Heart left ventricle (tissue), 16 donors: ENCODE data around the gene CRADD. TPM values are rescaled to one million over a fixed set of nuclear protein-coding genes. Genes with fewer than 3 reads are reported as not detected.

Experiments
- ATAC-seq, 4 donors: fragments of 200-7000 bp; cut with Tn5 transposase; one replicate each; pipeline ENCODE4 v1.9.1; 2020 to 2022; ENCODE audit warnings: moderate library complexity in 4 of 4, mild to moderate bottlenecking in 3 of 4, moderate number of reproducible peaks in 1 of 4
- DNase-seq, 5 donors: peaks; one replicate each; pipeline ENCODE4 v3.0.0-alpha.2; 2020
- H3K27ac ChIP-seq, 12 donors: fragments of 200-600 bp; sonication (generic) in 4 of 12; one replicate each; pipeline versions ENCODE4 v1.5.0 to v1.8.0; 2016 to 2022; ENCODE audit warnings: mild to moderate bottlenecking in 2 of 12
- H3K27me3 ChIP-seq, 9 donors: fragments of 200-600 bp; sonication (generic) in 2 of 9; one replicate each; pipeline versions ENCODE4 v1.5.1 to v1.8.0; 2016 to 2022; ENCODE audit warnings: mild to moderate bottlenecking in 3 of 9
- H3K36me3 ChIP-seq, 9 donors: fragments of 200-600 bp; sonication (generic) in 2 of 9; one replicate each; pipeline versions ENCODE4 v1.5.0 to v1.8.0; 2018 to 2022; ENCODE audit warnings: mild to moderate bottlenecking in 2 of 9
- H3K4me1 ChIP-seq, 12 donors: fragments of 200-600 bp; sonication (generic) in 4 of 12; one replicate each; pipeline versions ENCODE4 v1.5.0 to v1.8.0; 2016 to 2022; ENCODE audit warnings: mild to moderate bottlenecking in 3 of 12
- H3K4me3 ChIP-seq, 12 donors: fragments of 200-600 bp; sonication (generic) in 4 of 12; one replicate each; pipeline versions ENCODE4 v1.5.0 to v1.8.0; 2017 to 2022; ENCODE audit warnings: mild to moderate bottlenecking in 9 of 12, moderate library complexity in 4 of 12
- H3K9me3 ChIP-seq, 12 donors: fragments of 200-600 bp; sonication (generic) in 4 of 12; one replicate each; pipeline versions ENCODE4 v1.5.0 to v1.8.0; 2016 to 2022; ENCODE audit warnings: mild to moderate bottlenecking in 1 of 12
- CTCF ChIP-seq, 12 donors: fragments of 200-600 bp; sonication (generic) in 4 of 12; IDR thresholded peaks; one replicate each; pipeline versions ENCODE4 v1.5.0 to v1.8.0; 2018 to 2022; ENCODE audit warnings: antibody characterized with exemption in 12 of 12, mild to moderate bottlenecking in 5 of 12
- POLR2A ChIP-seq, 2 donors: fragments of 450-650 bp; IDR thresholded peaks; one replicate each; pipeline ENCODE4 v1.6.1; 2017; ENCODE audit warnings: antibody characterized with exemption in 2 of 2, mild to moderate bottlenecking in 2 of 2, moderate library complexity in 2 of 2
- WGBS, 4 donors: extraction: QIAGEN DNeasy Blood & Tissue Kit in 2 of 4; methylation state at CpG; one replicate each; pipeline versions ENCODE4 v1.1.5 to v1.1.7; 2013 to 2018; 5-methylcytosine and 5-hydroxymethylcytosine counted together
- intact Hi-C, 10 donors: fragments of 100-400 bp; cut with DNase I; formaldehyde crosslinking; loops; one replicate each; pipeline versions ENCODE4 v1.11.1 to v1.14.2; 2022
- polyA plus RNA-seq, 2 donors: library from polyadenylated mRNA; stranded (reverse); fragments of 200-250 nt; gene quantifications; one replicate each; pipeline ENCODE4 v1.2.3, GENCODE V29; 2013
- total RNA-seq, 9 donors: library from RNA; depleted of rRNA in 2 of 9; stranded (reverse); fragments of >200 nt in 2 of 9; fragmentation: NEBNext Ultra II Directional in 3 of 9; extraction: Animal tissue kit (Norgen Biotek cat#: 25700) in 3 of 9; gene quantifications; one replicate each; pipeline versions ENCODE4 v1.1.0 to v1.2.4, GENCODE V29; 2016 to 2023
- donor health status: ischemic (EF 13 %, LVEDD 7.1; RV severe dilation, severe dysfunction).
- donor health status: healthy with polysubstance abuse.
- donor health status: DM: no; HTN: yes; CAD: no.
- donor health status: DM: no; HTN: no; CAD: no.
- donor health status: ischemic (EF 25% LVEDD 6.9; RV normal size, moderate dysfunction).
- donor health status: ischemic (EF 25% LVEDD 5.7; RV mildly dilated, moderate dysfunction).
- donor health status: healthy.
- donor health status: DM: yes; HTN: yes; CAD: no.
- donor health status: ischemic (EF 35%, LVEDD 5.7; RV mildly dilated, moderate dysfunction).
- donor health status: nonischemic (EF 11% LVEDD 7.7; RV severe dilation, severe dysfunction).
- donor health status: DM: yes; HTN: yes; CAD: no.
- donor health status: PGD.
- donor health status: ischemic (EF 29% LVEDD 5.4; RV normal size, mild dysfunction).
- donor health status: nonischemic (EF 23%, LVEDD 6.1; RV moderate dilation, normal function).

The CRADD gene
- total and polyA plus RNA-seq, 11 donors = 11.0 to 100 (median 44.5) TPM

DNA sequence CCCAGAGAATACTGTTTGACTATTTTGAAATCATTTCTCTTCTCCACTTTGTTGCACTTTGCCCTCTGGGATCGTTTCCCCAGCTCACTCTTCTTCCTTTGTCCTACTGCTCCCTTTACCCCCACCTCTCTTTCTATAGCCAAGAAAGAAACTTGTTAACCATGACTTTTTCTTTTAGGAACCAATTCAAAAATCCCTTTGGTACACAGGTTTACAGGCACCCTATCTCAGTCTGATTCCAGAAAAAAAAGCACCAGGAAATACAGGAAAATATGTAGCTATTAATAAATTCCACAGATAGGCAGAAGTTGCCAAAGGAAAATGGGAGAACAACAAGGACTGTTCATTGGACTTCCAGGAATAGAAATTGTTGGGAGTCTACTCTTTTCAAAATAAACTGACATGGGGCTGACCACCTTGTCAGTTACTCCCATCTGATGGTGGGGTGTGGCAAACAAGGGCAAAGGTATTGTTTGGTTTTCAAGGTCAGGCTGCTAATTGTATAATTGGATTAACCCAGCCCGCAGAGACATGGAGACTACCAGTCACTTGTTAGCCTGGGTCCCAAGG lies 82.4 kb downstream of the CRADD start:
- H3K27ac ChIP-seq = peak overlapping the region in 8 of 12 donors; percentile 5 to 46 (median 20)
- H3K9me3 ChIP-seq = no peaks in the 10 kb centered on the region
- 39 to 58% (median 47%) methylated on average over 2 of the region's 2 CpGs for WGBS, 4 donors
- H3K27me3 ChIP-seq = no peaks in the 10 kb centered on the region
- intact Hi-C loops = loop anchor here in 9 of 10 donors (5.0 to 10.0 kb wide), 6 partner anchors 135 to 345 kb away; partner anchors contain the start of gene SOCS2 (in 1 of the 9)
- H3K36me3 ChIP-seq = no peaks in the 10 kb centered on the region
- no peak for DNase-seq
- ATAC-seq = peak in 1 of 4 donors; percentile 11
- TF ChIP-seq CTCF (IDR thresholded peaks at IDR 0.05) (no peak), POLR2A (IDR thresholded peaks at IDR 0.05) (no peak)
- H3K4me3 ChIP-seq = no peak overlapping the region
- H3K4me1 ChIP-seq = peaks cover 0 to 59% (median 42%) of the 10 kb centered on the region in 12 donors

- DNase-seq = no peak
- Histone ChIP-seq H3K27me3 (no peaks in the 10 kb centered on the region), H3K27ac (peak overlapping the region in 5 of 12 donors; percentile 5 to 46 (median 22)), H3K4me3 (no peak overlapping the region), H3K9me3 (no peaks in the 10 kb centered on the region), H3K4me1 (peaks cover 0 to 66% (median 44%) of the 10 kb centered on the region in 12 donors), H3K36me3 (no peaks in the 10 kb centered on the region)
- peak in 1 of 4 donors; percentile 33 for ATAC-seq
- TF ChIP-seq CTCF (IDR thresholded peaks at IDR 0.05) = no peak
- no peak for TF ChIP-seq POLR2A (IDR thresholded peaks at IDR 0.05)
- intact Hi-C loops = loop anchor here in 9 of 10 donors (5.0 to 10.0 kb wide), 5 partner anchors 134 to 344 kb away; partner anchors contain the start of gene SOCS2 (in 1 of the 9)
- 95 to 97% (median 96%) methylated on average over 3 of the region's 3 CpGs for WGBS, 4 donors
Observed at GRCh38 chr12:93760275-93760875, 83.2 kb downstream of the CRADD start.

DNA sequence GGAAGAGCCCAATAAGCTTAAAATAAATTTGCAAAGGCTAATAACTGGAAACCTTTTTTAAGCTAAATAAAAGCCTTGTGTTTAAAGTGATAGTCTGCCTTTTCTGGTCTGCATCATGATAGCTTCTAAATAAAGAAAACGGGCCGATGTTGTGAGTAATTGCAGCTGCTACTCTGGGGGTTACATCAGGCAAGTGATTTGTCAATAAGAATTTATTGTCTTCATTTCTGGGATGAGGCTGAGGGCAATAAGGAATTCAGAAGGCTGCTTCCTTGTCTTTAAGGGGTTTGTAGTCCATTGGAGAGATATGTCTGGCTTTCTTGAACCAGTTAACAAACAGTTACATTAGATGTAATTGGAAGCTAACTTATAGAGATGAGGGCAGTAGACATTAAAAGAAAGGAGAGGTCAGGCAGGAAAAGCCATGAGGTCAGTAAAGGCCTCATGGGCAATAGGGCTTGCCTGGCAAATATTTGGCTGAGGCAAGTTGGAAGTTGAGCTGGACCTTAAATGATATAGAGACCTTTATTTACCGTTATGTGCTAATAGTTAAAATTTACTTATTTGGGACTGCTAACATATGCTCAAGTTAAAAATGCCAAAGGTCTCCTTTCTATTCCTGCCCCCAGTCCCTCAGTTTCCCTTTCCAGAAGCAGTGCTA lies 85.0 kb downstream of the CRADD start:
- intact Hi-C loops = loop anchor here in 9 of 10 donors (2.0 to 10.0 kb wide), 6 partner anchors 133 to 343 kb away; partner anchors contain the start of gene SOCS2 (in 1 of the 9)
- no peaks in the 10 kb centered on the region for H3K36me3 ChIP-seq
- no peak for TF ChIP-seq POLR2A (IDR thresholded peaks at IDR 0.05)
- TF ChIP-seq CTCF (IDR thresholded peaks at IDR 0.05) = no peak
- 46 to 53% (median 51%) methylated on average over 3 of the region's 3 CpGs for WGBS, 4 donors
- H3K27me3 ChIP-seq = no peaks in the 10 kb centered on the region
- no peak overlapping the region for H3K4me3 ChIP-seq
- peaks cover 0 to 84% (median 60%) of the 10 kb centered on the region in 12 donors for H3K4me1 ChIP-seq
- H3K27ac ChIP-seq = peak overlapping the region in 6 of 12 donors; percentile 2 to 39 (median 30)
- DNase-seq (no peak), ATAC-seq (peak in 1 of 4 donors; percentile 17)
- H3K9me3 ChIP-seq = no peaks in the 10 kb centered on the region
